NOMO-1 treated with DMSO at 0.1 percent for 48 hours (cell line): ENCODE data around the gene RGS14.

Source experiments
- DNase-seq: peaks from one replicate; lab custom pipeline; 2025; ENCODE audit not compliant: unreplicated experiment; lab: John Stamatoyannopoulos, UW

Gene RGS14

DNA sequence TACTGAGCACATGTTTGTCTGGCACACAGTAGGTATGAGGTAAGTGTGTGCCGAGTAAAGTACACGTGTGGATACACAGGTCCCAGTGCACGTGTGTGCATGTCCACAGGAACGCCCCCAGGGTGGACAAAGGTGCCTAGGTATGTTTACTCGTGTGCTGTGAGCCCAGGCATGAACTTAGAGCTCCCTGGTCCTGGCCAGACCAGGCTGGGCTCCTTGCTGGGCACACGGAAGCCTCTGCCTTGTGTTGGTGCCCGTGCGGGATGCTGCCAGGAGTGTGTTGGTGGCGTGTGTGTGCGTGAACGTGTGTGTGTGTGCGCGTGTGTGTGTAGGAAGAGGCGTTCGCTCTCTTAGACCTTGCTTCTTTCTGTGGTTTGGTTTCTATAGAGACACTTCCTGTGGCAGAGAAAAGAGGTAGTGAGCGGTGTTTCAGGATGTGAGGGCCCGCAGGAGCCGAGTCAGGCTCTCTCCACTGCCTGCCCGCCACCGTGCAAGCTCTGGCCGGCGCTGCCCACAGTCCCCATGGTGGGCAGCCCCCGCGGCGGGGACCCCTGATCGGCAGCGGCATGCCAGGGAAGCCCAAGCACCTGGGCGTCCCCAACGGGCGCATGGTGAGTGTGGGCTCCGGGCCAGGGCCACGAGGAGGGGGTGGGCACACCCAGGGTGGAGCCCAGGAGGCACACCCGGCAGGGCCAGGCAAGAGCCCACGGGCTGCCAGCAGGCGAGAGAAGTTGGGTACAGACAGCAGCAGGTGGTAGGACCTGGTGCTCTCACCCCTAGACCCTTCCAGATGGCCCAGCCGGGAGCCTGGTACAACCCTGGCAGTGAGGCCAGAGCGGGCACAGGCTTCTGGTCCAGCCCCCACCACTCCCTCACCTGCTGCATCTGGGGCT is at the start of gene RGS14:
Gene RGS14 (plus strand): TSS at position 466 of the 893 bp plus-strand sequence. CDS start 101 bp downstream, at position 567.
- peak; percentile 96 for DNase-seq

- DNase-seq, result no peak
Observed at GRCh38 chr5:177308740-177309139, 49.0 kb upstream of the RGS14 start.

DNA sequence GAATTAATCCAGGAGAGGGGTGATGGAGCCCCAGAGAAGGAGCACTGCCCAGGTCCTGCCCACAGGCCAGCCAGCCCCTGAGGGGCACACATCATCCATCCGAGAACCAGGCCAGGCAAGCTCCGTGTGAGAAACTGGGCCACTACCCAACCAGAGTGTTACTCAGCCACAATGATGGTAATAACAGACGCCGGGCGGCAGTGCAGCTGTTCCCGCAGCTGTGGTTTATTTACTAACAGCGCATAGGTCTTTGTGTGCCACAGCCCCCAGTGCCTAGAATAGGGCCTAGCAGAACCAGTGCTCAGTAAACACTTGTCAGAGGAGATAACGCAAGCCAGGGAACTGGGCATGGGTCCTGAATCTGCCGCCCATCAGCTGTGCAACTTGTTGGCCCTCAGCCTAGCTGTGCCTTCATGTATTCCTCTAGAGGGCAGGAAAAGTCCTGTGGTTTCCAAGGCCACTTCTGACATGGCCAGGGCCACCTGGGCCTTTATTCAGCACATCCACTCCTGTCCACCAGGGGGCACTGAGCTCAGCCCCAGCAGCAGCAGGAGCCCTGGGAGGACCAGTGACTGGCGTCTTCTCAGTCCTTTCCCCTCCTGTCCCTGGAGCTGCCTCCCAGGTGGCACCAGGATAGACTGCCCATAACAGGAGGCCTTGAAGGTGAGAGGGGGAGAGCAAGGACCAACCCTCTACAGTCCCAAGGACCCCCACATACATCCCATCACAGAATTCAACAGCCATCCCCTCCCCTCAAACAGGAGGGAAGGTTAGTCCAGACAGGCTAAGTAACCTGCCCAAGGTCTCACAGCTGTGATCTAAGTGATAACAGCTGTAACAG is 48.2 kb upstream of the RGS14 start:
- DNase-seq, result peak; percentile 37

DNA sequence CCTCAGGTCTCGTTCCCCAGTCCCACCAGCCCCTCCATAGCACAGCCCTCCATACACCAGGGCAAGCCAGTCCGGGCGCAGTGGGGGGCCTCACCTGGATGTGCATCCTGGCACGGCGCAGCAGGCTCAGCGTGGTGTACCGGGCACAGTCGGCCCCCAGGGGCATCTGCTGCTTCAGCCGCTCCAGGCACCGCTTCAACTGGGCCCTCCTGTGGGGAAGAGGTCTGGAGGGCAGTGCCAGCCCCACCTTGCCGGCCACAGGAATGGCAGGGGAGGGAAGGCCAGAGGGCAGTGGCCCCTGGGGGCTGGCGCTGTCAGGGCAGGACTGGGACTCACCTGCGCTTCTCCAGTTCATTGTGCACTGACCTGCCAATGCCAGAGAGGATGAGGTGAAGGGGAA is 47.4 kb upstream of the RGS14 start:
- no peak for DNase-seq

DNA sequence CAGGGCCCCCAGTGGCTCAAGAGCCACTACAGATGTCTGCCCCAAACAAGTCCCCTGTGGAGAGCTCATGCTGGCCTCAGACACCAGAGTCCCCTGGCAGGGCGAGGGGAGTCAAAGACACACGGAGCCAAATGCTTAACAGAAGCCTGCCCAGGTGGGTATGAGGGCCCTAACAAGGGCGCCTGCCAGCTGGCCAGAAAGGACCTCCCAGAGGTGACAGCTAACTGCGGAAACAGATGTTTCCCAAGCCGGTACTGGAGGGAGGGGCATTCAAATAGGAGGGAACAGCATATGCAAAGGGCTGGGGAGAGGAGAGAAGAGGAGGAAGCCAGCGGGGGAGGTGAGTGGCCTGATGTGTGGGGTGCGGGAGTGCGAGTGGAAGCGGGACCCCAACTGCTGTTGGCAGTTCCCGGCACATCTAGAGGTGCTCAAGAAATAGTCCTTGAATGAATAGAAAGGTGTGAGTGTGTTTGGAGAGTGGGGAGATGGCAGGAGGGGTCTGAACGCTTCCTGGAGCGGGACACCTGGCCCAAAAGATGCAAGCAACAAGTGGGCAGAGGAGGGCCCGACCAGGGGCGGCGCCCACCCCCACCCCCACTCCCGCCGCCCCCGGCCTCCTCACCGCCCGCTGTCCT is 46.9 kb upstream of the RGS14 start:
- peak; percentile 76 for DNase-seq

DNA sequence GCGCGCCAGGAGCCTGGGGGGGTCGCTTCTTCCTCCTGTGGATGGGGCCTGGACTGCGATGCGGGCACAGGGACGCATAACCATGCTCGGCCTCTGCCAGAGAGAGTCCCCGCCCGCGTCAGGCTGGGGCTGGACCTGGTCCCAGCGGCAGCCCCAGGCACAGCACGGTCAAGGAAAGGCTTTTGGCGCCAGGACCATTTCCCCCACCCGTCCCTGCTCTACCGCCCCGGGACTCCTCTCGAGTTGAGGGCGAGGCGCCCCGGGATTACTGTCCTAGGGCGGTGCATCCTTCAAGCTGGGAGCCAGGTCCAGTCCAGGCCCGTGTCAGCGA is 46.4 kb upstream of the RGS14 start:
- DNase-seq, result no peak

DNA sequence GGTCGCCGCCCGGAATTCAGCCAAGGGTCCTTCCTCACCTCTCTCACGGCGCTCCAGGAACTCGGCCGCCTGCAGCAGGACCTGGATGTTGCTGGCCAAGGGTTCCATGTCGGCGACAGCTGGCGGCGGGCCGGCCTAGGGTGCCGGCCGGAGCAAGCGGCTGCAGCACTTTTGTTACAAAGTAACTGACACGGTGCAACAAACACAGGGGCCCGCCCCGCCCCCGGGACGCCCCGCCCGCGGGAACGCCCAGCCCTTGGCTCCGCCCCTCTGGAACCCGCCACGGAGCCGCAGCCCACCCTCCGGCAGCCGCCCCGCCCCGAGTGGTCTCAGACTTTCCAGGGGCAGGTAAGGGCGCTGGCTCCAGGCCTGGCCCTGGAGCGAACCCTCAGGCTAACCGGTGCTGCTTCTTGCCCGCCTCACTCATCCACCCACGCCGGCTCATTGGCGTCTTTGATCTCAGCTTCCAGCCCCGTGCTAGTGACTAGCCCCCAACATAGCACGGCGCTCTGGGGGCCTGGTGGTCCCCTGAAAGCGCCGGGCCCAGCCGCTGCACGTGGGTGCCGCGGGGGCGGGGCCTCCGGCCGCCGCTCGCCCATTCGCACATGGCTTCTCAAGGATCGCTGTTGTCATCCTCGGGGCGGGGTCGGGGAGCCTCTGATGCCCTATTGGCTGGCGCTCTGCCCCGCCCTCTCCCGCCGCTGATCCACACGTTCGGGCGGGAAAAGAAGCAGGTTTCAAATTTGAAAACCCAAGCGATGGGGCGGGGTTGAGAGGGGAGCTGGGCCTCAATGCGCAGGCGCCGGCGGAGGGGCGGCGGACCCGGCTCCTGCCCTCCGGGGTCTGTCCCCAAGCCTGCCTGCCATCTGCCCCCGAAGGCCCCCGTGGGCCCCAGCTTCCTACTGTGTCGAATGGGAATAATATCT is 45.7 kb upstream of the RGS14 start, which contains the start of gene MXD3:
Gene MXD3 (minus strand): TSS at position 176 of the 926 bp plus-strand sequence. CDS start 68 bp downstream, at position 108.
- peak; percentile 97 for DNase-seq

GRCh38 chr5:177312649-177313181 is 45.0 kb upstream of the RGS14 start:
- DNase-seq, result peak; percentile 74

DNA sequence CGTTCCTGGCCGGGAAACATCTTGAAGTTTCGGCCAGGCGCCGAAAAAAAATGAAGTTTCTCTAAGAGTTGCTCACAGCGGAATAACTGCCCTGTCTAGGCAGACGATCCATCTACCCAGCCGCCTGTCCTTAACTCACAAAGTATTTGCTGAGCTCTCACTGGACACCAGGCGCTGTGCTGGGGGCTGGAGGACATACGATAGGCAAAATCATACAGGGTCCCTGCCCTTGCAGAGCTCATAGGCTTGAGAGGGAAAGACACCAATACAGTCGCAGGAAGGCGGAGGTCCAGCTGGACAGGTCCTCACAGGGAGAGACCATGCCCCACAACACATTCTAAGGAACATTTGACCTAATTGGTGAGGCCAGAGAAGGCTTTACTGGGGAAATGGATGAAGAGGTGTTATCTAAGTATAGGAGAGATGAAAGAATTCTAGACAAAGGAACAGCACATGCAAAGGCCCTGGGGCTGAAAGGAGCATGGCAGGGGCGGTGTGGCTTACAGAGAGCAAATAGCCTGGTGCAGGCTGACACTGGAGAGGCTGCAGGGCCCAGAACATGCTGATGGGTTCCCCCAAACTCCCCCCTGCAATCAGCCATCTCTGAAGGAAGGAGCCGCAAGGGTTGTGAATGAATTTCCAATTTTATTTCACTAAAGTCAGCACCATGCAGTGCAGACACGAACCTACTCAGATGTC is 44.0 kb upstream of the RGS14 start:
- no peak for DNase-seq

DNA sequence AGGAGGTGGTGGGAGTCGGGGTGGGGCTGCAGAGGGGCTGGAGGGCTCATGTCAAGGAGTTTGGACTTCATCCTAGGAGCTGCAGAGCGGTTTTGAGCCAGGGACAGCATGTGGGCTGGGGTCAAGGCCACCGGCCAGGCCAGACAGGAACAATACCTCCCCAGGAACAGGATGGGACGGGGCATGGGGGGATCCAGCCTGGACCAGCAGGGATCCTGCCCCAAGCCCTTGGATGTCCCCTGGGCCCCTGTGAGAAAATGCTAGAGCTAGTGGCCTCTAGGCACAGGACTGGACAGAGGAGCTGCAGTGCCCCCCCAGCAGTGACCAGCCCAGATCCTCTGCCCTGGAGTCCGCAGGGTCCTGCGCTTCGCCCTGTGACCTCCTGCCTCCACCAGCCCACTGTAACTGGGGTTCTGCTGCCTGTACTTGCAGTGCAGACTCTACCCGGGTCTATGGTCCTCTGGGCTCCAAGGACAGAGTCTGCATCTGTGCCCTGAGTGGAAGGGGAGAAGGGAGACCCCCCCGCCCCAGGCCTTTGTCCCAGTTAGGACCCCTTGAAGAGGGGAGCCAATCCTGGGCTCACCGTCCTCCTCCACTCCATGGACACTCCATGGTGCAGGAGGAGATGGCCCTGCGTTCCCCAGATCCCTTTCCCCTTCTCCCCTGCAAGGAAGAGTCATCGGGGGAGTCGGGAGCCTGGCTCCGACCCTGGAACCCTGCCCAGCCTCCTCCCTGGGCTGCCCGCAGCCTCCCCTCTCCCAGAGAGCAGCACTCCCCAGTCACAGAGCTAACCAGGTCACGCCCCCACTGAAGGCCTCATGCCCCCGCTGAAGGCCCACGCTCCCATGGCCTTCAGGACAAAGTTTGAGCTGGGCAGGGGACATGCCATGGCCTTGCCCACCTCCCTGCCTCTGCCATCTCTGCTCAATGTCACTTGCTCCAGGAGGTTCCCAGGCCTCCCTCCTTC is 43.1 kb upstream of the RGS14 start:
- DNase-seq, result no peak

DNA sequence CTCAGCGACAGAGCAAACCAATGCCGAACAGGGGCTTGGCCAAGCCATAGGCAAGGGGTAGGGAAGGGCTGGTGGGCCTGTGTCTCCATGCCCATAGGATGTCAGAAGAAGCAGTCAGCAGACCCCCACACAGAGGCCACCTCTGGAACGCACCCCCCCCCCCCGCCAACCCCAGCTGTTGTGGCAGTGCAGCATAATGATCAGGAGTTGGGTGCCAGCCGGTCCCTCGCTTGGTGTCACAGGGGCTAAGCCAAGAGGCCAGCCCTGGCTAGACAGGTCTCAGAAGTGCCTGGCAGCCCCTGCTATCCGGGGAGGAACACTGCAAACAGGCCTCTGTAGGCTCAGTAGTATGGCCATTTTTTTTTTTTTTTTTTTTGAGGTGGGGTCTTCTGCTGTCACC is 42.3 kb upstream of the RGS14 start:
- no peak for DNase-seq

DNA sequence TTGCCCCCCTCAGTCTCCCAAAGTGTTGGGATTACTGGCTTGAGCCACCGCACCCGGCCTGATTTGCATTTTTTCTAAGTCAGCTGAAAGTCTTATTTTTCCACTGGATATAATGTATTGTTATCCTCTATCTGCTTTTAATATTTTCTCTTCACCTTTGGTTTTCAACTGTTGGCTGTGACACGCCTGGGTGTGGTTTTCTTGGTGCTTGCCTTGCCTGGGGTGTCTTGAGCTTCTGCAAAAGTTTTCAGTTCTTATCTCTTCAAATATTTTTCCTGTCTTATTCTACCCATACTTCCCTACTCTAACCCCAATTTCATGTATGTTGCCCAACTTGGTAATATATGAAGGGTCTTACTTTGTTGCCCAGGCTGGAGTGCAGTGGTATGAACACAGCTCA is 41.7 kb upstream of the RGS14 start:
- DNase-seq, result no peak

GRCh38 chr5:177317959-177318377 is 39.8 kb upstream of the RGS14 start:
- peak; percentile 67 for DNase-seq

GRCh38 chr5:177319913-177320588 is 37.7 kb upstream of the RGS14 start:
- DNase-seq, result no peak

DNA sequence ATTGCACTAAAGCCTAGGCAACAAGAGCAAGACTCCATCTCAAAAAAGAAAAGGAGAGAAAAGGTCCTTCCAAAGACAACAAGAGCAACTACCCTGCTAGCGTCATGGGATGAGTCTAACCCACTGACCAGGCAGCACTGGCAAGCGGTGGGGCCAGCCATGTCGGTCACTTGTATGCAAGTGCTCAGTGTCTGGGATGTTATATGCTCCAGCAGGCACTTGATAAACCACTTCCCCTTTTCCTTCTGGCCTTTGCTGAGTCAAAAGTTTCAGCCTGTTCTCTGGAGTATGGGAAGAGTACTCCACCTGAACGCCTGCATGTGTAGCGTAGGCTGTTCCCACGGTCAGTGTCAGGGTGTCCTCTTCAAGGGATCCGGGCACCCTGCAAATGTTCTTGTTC is 36.8 kb upstream of the RGS14 start:
- peak; percentile 69 for DNase-seq

DNA sequence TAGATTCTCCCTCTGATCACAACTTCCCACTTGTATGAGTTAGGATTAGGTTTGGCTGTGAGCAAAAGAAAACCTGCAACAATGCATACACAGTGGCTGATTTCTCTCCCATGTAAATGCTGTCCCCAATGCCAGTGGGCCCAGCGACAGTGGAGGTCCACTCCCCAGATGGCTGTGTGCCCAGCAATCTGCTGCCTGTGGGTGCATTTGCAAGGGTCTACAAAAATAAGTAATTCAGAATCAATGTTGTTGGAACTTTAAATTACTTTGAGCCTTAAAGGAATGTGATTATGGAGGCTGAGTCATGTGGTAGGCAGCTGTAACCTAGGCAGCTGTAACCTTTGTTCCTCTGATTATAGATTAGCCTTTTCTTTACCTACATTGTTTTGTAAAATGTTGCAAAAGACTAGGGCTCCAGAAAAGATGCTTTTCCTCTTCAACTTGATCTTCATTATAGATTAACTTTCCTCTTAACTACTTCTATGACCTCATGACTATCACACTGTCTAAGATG is 31.8 kb upstream of the RGS14 start:
- DNase-seq, result no peak
